ENCODE measurements around the gene CNNM4.

CNNM4 gene

GRCh38 chr2:96832408-96832753 is 71.7 kb downstream of the CNNM4 start:
- no peak for DNase-seq (ENCODE audit: low read depth, low spot score)

DNA sequence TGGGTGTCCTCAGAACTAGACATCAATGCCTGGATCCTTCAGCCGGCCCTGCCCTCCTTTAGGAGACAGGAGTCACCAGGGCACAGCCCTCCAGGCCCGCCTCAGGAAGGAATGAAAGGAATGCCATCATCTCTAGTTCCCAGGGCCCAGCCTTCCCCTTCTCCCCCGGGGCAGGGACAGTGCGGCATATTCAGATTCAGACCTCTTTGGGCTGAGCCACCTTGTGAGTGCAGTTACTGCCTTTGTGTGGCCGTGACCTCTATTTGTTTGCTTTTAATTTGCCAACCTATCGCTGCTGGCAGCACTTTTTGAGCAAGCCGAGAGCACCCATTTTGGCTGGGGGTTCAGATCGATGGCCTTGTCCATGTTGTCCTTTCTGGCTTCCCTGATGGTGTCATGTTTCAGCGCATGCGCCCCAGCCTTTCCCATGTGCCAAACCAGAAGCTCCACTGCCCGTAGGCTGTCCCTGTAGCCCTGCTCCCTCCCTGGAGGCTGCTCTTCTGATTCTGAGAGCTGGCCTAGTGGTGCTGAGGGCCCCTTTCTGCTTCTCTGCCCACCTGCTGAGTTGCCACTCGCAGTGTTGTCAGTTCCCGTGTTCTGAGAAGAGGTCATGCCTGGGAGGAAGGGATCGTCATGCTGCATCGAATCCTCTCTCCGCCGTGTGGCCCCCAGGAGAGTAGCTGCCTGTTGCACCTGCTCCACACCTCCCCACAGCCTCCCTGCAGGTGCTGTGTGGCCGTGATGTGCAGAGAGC is 72.2 kb downstream of the CNNM4 start:
- DNase-seq (ENCODE audit: low read depth, low spot score) = no peak

DNA sequence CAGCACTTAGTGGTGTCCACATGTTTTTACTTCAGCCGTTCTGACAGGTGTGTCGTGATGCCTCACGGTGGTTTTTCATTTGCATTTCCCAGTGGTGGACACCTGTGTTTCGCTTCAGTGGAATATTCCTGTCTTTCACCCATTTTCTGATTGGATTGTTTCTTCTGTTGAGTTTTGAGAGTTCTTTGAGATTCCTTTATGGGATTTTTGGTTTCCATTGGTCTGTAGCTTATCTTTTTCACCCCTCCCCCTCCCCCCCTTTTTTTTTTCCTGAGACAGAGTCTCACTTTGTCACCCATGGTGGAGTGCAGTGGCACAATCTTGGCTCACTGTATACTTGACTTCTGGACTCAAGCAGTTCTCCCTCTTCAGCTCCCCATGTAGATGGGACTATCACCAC is 75.1 kb downstream of the CNNM4 start:
- DNase-seq (ENCODE audit: low read depth, low spot score) = no peak

GRCh38 chr2:96837575-96837974 is 76.9 kb downstream of the CNNM4 start:
- DNase-seq (ENCODE audit: low read depth, low spot score) = no peak

DNA sequence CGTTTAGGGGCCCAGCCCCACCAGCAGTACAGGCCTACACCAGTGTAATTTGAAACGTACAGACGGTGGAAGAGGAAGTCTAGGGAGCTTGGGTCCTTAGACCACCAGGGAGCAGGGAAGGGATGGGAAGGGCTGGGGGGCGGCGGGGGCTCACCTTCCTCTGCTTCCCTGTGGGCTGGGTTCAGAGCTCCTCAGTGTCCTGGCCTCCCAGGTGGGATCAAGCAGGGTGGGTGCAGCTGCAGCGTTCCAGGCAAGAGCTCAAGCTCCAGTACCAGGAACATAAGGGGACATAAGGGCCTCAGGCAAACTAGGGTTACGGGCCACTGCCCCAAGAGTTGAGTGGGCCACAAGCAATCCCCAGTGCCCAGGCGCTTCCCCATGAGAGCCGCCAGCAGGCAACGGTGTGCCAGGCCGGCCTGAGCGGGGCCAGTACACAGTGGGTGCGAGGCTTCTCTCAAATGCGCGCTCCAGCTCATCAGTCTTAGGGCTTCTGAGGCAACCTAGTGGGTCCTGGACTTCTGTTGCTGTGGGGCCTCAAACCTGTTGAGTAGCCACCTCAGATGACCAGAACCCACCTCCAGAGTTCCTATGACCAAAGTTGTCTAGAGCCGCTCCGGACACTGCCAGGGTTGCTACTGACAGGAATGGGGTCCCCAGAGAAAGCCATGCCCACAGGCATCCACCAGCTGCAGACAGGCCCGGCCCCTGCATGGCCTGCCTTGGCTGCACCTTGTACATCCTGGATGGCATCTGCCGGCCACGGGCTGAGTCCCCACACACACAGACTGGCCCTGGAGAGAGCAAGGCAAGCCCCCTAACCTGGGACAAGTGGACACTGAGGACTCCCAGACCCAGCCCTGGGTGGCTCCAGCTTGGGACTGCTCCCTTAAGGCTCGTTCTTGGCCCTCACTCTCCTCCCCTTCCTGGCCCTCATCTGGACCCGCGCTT is 77.9 kb downstream of the CNNM4 start:
- no peak for DNase-seq (ENCODE audit: low read depth, low spot score)

GRCh38 chr2:96839293-96839874 is 78.7 kb downstream of the CNNM4 start:
- DNase-seq (ENCODE audit: low read depth, low spot score) = no peak

DNA sequence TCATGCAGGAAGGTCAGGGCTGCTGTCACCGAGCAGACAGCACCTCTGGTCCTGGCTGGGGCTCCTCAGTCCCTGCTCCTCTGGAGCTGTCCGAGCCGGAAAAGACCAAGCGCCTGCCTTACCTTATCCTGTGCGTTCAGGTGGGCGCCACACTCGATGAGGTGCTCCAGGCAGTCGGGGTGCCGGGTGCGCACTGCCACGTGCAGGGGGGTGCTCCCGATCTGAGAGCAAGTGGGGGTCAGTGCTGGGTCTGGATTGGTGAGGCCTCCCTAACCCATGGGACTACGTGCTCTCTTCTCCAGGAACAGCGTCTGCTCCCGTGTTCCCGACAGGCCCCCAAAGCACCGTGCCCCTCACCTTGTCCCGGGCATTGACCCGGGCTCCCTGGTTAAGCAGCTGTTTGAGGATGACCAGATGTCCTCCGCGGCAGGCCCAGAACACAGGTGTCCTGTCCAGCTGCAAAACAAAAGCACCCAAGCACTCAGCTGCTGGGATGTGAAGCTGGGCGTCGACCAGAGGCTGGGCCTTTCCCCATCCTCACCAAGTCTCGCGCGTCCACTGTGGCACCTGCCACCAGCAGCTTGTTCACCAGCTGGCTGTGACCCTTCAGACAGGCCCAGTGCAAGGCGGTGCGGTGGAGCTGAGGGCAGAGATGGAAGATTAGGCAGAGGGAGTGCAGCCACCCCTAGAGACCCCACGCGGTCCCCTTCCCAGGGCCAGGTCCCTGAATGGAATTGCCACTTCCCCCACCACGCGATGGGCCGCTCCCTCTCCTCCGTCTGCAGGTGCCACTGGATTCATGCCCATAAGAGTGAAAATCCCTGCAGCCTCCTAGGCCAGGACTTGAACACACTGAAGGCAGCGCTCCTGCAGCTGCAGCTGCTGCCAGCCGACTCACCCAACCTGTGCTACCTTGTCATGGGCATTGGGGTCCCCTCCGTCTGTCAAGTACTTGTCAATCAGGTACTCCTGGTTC is 79.5 kb downstream of the CNNM4 start:
- DNase-seq (ENCODE audit: low read depth, low spot score) = no peak

- DNase-seq (ENCODE audit: low read depth, low spot score) = no peak
Measured at GRCh38 chr2:96841701-96842495, 81.2 kb downstream of the CNNM4 start.

- no peak for DNase-seq (ENCODE audit: low read depth, low spot score)
Measured at GRCh38 chr2:96842600-96842999, 81.9 kb downstream of the CNNM4 start.

DNA sequence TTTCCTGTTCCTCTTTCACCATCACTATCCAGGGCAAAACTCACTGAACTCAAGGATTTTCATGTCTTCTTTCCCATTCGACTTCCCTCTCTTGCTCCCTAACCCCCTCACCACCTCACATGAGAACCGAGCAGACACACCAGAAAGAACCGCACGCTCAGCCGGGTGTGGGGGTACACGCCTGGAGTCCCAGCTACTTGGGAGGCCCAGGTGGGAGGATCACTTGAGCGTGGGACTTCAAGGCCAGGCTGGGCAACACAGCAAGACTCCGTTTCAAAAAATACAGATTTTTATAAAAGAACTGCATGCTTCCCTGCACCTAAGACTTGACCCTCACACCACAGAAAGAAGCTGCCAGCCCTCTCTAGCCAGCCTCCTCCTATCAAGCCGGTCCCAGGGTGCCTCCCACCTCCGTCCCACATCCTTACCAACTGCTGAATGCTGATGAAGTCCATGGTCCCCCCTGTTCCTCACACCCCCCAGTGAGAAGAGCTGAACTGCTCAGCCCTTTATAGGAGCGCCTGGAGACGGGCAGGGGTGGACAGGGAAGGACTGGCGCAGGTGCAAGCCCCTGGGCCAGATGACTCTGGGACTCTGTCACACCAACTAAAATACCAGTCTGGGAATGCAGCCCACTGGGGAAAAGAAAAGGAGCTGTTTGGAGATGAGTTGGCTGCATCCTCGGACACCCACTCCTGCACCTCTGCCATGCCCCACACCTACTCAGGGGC is 83.0 kb downstream of the CNNM4 start, which contains the start of gene ANKRD23:
Gene ANKRD23, minus strand, starts transcription at position 484 of the 731 bp plus-strand sequence. Its CDS starts 29 bp downstream, at position 455.
- no peak for DNase-seq (ENCODE audit: low read depth, low spot score)

GRCh38 chr2:96844405-96844808 is 83.7 kb downstream of the CNNM4 start:
- no peak for DNase-seq (ENCODE audit: low read depth, low spot score)

DNA sequence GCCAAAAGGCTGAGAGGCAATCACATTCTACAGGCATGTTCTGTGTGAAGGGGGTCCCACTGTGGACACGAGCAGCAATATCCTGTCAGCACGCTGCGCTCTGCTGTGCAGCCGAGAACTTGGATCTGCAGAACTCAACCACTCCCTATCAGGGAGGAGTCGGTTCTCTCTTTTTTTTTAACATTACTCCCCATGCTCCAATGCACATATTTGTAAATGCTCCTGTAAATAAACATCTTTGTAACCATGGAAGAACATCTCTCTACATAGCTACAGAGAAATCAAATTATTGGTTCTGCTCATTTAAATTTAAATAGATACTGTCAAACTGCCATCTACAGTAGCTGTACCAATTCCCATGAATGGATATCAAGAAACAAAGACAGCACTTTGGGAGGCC is 86.1 kb downstream of the CNNM4 start:
- no peak for DNase-seq (ENCODE audit: low read depth, low spot score)

GRCh38 chr2:96847586-96847985 is 86.9 kb downstream of the CNNM4 start:
- DNase-seq (ENCODE audit: low read depth, low spot score) = no peak

DNA sequence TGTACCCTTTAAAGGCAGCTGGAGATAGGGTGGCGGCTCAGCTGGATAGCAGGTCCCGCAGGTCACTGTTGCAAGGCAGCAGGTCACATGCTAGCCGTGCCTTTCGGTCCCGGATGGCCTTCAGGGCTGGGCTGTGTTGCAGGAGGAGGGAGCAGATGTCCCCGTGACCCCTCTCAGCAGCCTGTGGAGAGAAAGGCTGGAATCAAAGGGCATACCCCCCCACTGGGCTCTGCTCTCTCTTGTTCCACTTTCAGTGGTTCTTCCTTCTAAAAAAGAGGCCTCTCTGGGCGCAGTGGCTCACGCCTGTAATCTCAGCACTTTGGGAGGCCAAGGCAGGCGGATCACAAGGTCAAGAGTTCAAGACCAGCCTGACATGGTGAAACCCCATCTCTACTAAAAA is 87.6 kb downstream of the CNNM4 start:
- DNase-seq (ENCODE audit: low read depth, low spot score) = no peak

GRCh38 chr2:96852667-96853066 is 92.0 kb downstream of the CNNM4 start:
- no peak for DNase-seq (ENCODE audit: low read depth, low spot score)

DNA sequence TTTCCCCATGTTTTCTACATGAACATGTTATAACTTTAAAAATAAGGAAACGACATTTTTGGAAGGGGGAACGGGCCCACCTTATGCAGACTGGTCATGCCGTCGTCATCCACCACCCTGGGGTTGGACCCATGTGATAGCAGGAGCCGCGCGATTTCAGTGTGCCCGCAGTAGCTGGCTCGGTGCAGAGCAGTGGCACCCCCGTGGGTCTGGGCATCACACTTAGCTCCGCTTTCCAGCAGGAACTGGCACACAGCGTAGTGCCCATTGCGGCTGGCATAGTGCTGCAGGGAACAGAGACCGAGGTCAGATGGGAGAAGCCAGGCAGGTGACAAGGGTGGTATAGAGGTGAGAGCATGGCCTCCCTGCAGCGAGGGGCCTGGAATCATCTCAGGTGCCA is 92.6 kb downstream of the CNNM4 start:
- DNase-seq (ENCODE audit: low read depth, low spot score) = no peak

DNA sequence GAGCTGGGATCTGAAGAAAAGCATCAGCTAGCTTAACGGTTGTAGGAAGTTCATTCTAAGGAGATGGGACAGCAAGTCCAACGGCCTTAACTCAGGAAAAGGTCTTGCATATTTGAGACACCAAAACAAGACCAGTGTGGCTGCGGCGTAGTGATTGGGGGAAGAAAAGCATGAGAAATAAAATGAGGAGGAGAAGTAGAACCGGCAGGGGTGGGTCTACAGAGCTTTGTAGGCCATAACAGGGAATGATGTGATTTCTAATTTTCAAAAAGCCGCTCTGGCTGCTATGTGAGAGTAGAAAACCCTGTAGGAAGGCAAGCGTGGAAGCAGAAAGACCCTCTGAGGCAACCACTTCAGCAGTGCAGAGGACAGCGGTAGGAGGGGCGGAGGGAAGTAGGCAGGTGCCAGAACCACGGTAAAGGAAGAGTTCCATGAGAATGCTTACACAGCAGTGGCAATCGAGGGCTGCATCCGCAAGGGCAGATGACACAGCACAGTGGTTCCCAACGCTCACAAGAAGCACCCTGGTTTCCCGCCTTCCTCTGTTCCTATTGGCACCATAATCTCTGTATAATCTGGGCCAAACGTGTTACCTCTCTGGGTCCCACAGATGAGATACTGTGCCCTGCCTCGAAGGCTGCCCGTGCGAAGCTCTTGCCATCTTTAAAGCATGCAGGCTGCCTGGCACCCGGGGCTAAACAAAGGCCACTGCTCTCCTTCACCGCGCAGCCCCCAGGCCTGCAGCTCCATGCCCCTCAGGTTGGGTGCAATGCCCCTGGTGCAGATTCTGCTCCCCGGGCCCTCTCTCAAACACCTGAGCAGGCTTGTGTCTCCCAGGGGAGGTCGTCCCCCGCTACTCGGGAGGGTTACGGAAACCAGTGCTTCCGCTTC is 96.3 kb downstream of the CNNM4 start:
- DNase-seq (ENCODE audit: low read depth, low spot score) = no peak

GRCh38 chr2:96857667-96858372 is 97.1 kb downstream of the CNNM4 start, which contains the start of gene ANKRD39:
ANKRD39 (minus strand) TSS chr2:96858016; CDS start chr2:96857987, 29 bp downstream.
- DNase-seq (ENCODE audit: low read depth, low spot score) = peak; percentile 97

Measured in brain pericyte (primary cell).